Measurements from ENCODE around the gene RAPGEF6. TPM values are rescaled to one million over a fixed set of nuclear protein-coding genes. Genes with fewer than 3 reads are reported as not detected.

RAPGEF6 gene
- total and polyA plus RNA-seq, 2 of the 4 experiments (the other 2 are of a cell fraction) = 5.8 to 18.8 TPM

DNA sequence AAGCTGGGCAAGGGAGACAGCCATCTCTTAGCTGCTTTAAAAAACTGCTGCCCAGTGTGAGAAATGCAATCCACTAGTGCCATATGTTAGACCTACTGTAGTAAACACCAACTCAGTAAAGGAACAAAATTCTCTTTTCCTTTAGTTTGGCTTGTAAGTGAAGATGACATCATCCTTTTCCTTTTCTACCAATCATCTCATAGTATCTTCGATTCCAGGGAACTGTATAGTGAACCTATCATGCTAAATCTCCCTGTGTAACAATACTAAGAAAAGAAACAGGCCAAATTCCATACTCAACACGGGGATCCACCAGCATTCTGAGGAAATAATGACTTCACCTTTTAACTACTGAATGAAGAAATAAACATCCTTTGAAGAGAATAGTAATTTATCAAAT is 100.1 kb downstream of the RAPGEF6 start:
- no peak overlapping the region for H3K4ac ChIP-seq (ENCODE audit: low read depth, low read length)
- H3K4me2 ChIP-seq (ENCODE audit: low read depth, low read length) = no peak overlapping the region
- POLR2A ChIA-PET (ENCODE audit: unreplicated experiment) = no interaction called here
- H3K4me1 ChIP-seq (ENCODE audit: control insufficient read depth, insufficient read depth, low read length) = peaks cover 9% of the 10 kb centered on the region
- no peaks in the 10 kb centered on the region for H4K20me1 ChIP-seq (ENCODE audit: insufficient read depth, low read length)
- no peak overlapping the region for H3K27ac ChIP-seq (ENCODE audit: insufficient read depth, low read length)
- DNase-seq (peak; percentile 26), ATAC-seq (ENCODE audit: low read depth) (no peak)
- no peaks in the 10 kb centered on the region for H3K9me3 ChIP-seq (ENCODE audit: control insufficient read depth, insufficient read depth, low read length)
- CTCF ChIA-PET = no interaction called here
- no peak overlapping the region for H3K4me3 ChIP-seq (ENCODE audit: insufficient read depth, low read depth, low read length)
- dilution Hi-C loops (cut with HindIII; ENCODE audit: low sequenced_read_pairs, unreplicated experiment) (no loop called here), in situ Hi-C loops (cut with MboI; ENCODE audit: low sequenced_read_pairs) (no loop called here), intact Hi-C loops (cut with micrococcal nuclease) (no loop called here)
- H3K9ac ChIP-seq (ENCODE audit: low read depth, low read length) = no peak overlapping the region
- H4K5ac ChIP-seq (ENCODE audit: low read depth, low read length) = 0 out of 2 replicates have a peak overlapping the region, but pooled peaks have one; percentile 39
- no CpG with 5 or more reads among the region's 2 CpGs for whole genome bisulfite sequencing, 2 experiments (ENCODE audit: extremely low coverage in 2 of 2, insufficient read length in 1 of 2)
- H2BK5ac ChIP-seq (ENCODE audit: low read depth, low read length, poor library complexity, severe bottlenecking) = no peak overlapping the region
- H2BK120ac ChIP-seq (ENCODE audit: low read depth, low read length) = no peak overlapping the region
- H3K36me3 ChIP-seq (ENCODE audit: control insufficient read depth, insufficient read depth, low read length) = no peaks in the 10 kb centered on the region
- TF ChIP-seq MXI1 (IDR thresholded peaks at IDR 0.05; ENCODE audit: borderline replicate concordance, low read depth, low read length) (no peak), NFE2L2 (IDR thresholded peaks at IDR 0.05; ENCODE audit: low read depth, low read length) (no peak), RAD21 (IDR thresholded peaks at IDR 0.05; ENCODE audit: low read length) (no peak), BHLHE40 (IDR thresholded peaks at IDR 0.05; ENCODE audit: low read depth, low read length) (no peak), RCOR1 (IDR thresholded peaks at IDR 0.05; ENCODE audit: insufficient replicate concordance, low read length) (no peak), POLR2A (IDR thresholded peaks at IDR 0.05; ENCODE audit: low read depth, low read length) (no peak), MAFK (IDR thresholded peaks at IDR 0.05; ENCODE audit: low read depth, low read length) (no peak), CEBPB (IDR thresholded peaks at IDR 0.05; ENCODE audit: low read depth, low read length) (no peak), CHD1 (IDR thresholded peaks at IDR 0.05; ENCODE audit: low read depth, low read length) (no peak), SMC3 (IDR thresholded peaks at IDR 0.05; ENCODE audit: low read depth, low read length) (no peak), RFX5 (IDR thresholded peaks at IDR 0.05; ENCODE audit: low read depth, low read length) (no peak), MAZ (IDR thresholded peaks at IDR 0.05; ENCODE audit: borderline replicate concordance, low read depth, low read length) (no peak), FOS (IDR thresholded peaks at IDR 0.05; ENCODE audit: low read depth, low read length) (no peak)
- TF ChIP-seq, protein P1, sequence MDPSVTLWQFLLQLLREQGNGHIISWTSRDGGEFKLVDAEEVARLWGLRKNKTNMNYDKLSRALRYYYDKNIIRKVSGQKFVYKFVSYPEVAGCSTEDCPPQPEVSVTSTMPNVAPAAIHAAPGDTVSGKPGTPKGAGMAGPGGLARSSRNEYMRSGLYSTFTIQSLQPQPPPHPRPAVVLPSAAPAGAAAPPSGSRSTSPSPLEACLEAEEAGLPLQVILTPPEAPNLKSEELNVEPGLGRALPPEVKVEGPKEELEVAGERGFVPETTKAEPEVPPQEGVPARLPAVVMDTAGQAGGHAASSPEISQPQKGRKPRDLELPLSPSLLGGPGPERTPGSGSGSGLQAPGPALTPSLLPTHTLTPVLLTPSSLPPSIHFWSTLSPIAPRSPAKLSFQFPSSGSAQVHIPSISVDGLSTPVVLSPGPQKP (IDR thresholded peaks at IDR 0.05; ENCODE audit: borderline replicate concordance, low read depth, low read length) = no peak
- TF ChIP-seq, protein P2, sequence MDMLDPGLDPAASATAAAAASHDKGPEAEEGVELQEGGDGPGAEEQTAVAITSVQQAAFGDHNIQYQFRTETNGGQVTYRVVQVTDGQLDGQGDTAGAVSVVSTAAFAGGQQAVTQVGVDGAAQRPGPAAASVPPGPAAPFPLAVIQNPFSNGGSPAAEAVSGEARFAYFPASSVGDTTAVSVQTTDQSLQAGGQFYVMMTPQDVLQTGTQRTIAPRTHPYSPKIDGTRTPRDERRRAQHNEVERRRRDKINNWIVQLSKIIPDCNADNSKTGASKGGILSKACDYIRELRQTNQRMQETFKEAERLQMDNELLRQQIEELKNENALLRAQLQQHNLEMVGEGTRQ (IDR thresholded peaks at IDR 0.05; ENCODE audit: low read depth, low read length) = no peak
- H3K14ac ChIP-seq (replicated peaks; ENCODE audit: low read depth, low read length) = no peak overlapping the region
- no peak overlapping the region for H2BK20ac ChIP-seq (ENCODE audit: low read depth, low read length)
- peak overlapping the region; percentile 36; the same call in 1 of the 2 replicates for H3K18ac ChIP-seq (ENCODE audit: low read depth, low read length)
- no peak overlapping the region for H3K23ac ChIP-seq (ENCODE audit: low read depth, low read length)
- no peak overlapping the region for H2BK15ac ChIP-seq (ENCODE audit: low read depth, low read length)
- no peak overlapping the region for H4K91ac ChIP-seq (ENCODE audit: insufficient read depth, low read depth, low read length)
- BruUV-seq (replicated peaks) = no TSS peak
- H2AK9ac ChIP-seq (replicated peaks; ENCODE audit: low read depth, low read length, poor library complexity) = no peak overlapping the region
- no peak overlapping the region for H2AK5ac ChIP-seq (ENCODE audit: low read depth, low read length)
- H3K27me3 ChIP-seq (ENCODE audit: control insufficient read depth, insufficient read depth, low read length) = no peaks in the 10 kb centered on the region
- H3K56ac ChIP-seq (ENCODE audit: extremely low read depth, insufficient read depth, low read length) = no peak overlapping the region
- H2AFZ ChIP-seq (replicated peaks; ENCODE audit: low read length, poor library complexity) = no peak overlapping the region
- no peaks in the 10 kb centered on the region; the same call in 1 of the 2 replicates for H3K9me1 ChIP-seq (ENCODE audit: insufficient read depth, low read length)
- H4K8ac ChIP-seq (ENCODE audit: low read depth in 2 of 2, low read length in 2 of 2) = no peak overlapping the region
- peaks cover 19 to 36% of the 10 kb centered on the region in 2 experiments for H3K79me1 ChIP-seq (ENCODE audit: low read depth in 1 of 2, low read length in 2 of 2)

Measured in IMR-90 (cell line).